ENCODE measurements around the gene ALPL. TPM values are rescaled to one million over a fixed set of nuclear protein-coding genes. Genes with fewer than 3 reads are reported as not detected.

ALPL gene
- total and polyA plus RNA-seq, 2 of the 4 experiments (the other 2 are of a cell fraction), result 0.54 to 2.2 TPM

- H4K8ac ChIP-seq (ENCODE audit: low read depth in 2 of 2, low read length in 2 of 2), result no peak overlapping the region
- H2BK120ac ChIP-seq (ENCODE audit: low read depth, low read length), result no peak overlapping the region
- intact Hi-C loops (cut with micrococcal nuclease) (loop anchor here (1.0 kb wide), 1 partner anchor 98 kb away; no protein-coding TSS in a partner anchor), dilution Hi-C loops (cut with HindIII; ENCODE audit: low sequenced_read_pairs, unreplicated experiment) (no loop called here), in situ Hi-C loops (cut with MboI; ENCODE audit: low sequenced_read_pairs) (no loop called here)
- H3K9me3 ChIP-seq (ENCODE audit: control insufficient read depth, insufficient read depth, low read length), result no peaks in the 10 kb centered on the region
- no peak overlapping the region for H3K23ac ChIP-seq (ENCODE audit: low read depth, low read length)
- H3K4me3 ChIP-seq (ENCODE audit: insufficient read depth, low read depth, low read length), result no peak overlapping the region
- no peak overlapping the region for H2AK9ac ChIP-seq (replicated peaks; ENCODE audit: low read depth, low read length, poor library complexity)
- no peak overlapping the region for H2AK5ac ChIP-seq (ENCODE audit: low read depth, low read length)
- no peaks in the 10 kb centered on the region for H4K20me1 ChIP-seq (ENCODE audit: insufficient read depth, low read length)
- H3K4ac ChIP-seq (ENCODE audit: low read depth, low read length), result no peak overlapping the region
- H3K56ac ChIP-seq (ENCODE audit: extremely low read depth, insufficient read depth, low read length), result no peak overlapping the region
- ChIA-PET CTCF (no interaction called here), POLR2A (ENCODE audit: unreplicated experiment) (no interaction called here)
- H4K91ac ChIP-seq (ENCODE audit: insufficient read depth, low read depth, low read length), result no peak overlapping the region
- no peak overlapping the region for H3K18ac ChIP-seq (ENCODE audit: low read depth, low read length)
- 0 out of 2 replicates have a peak, but pooled peaks cover 3% of the 10 kb centered on the region for H3K4me1 ChIP-seq (ENCODE audit: control insufficient read depth, insufficient read depth, low read length)
- BruUV-seq (replicated peaks), result no TSS peak
- no peak overlapping the region for H2BK15ac ChIP-seq (ENCODE audit: low read depth, low read length)
- no peak overlapping the region for H2BK5ac ChIP-seq (ENCODE audit: low read depth, low read length, poor library complexity, severe bottlenecking)
- H2AFZ ChIP-seq (replicated peaks; ENCODE audit: low read length, poor library complexity), result no peak overlapping the region
- H3K79me1 ChIP-seq (ENCODE audit: low read depth in 1 of 2, low read length in 2 of 2), result no peaks in the 10 kb centered on the region; a peak in 1 of 4 replicates
- H2BK20ac ChIP-seq (ENCODE audit: low read depth, low read length), result no peak overlapping the region
- H3K27me3 ChIP-seq (ENCODE audit: control insufficient read depth, insufficient read depth, low read length), result no peaks in the 10 kb centered on the region
- no peak for ATAC-seq (ENCODE audit: low read depth)
- H3K9ac ChIP-seq (ENCODE audit: low read depth, low read length), result no peak overlapping the region
- H3K27ac ChIP-seq (ENCODE audit: insufficient read depth, low read length), result no peak overlapping the region
- peaks cover 6% of the 10 kb centered on the region for H3K9me1 ChIP-seq (ENCODE audit: insufficient read depth, low read length)
- WGBS, 2 experiments (ENCODE audit: extremely low coverage in 2 of 2, insufficient read length in 1 of 2), result 13% methylated on average over 3 of the region's 10 CpGs; no CpG with 5 or more reads in 1 of the 2 experiments
- H3K14ac ChIP-seq (replicated peaks; ENCODE audit: low read depth, low read length), result no peak overlapping the region
- peaks cover 37% of the 10 kb centered on the region for H3K36me3 ChIP-seq (ENCODE audit: control insufficient read depth, insufficient read depth, low read length)
- DNase-seq, result peak; percentile 37
- TF ChIP-seq BHLHE40 (IDR thresholded peaks at IDR 0.05; ENCODE audit: low read depth, low read length), result no peak
- peak; percentile 36; the same call in 1 of the 2 replicates for TF ChIP-seq RAD21 (IDR thresholded peaks at IDR 0.05; ENCODE audit: low read length)
- TF ChIP-seq USF2 (IDR thresholded peaks at IDR 0.05; ENCODE audit: low read depth, low read length), result no peak
- no peak for TF ChIP-seq NFE2L2 (IDR thresholded peaks at IDR 0.05; ENCODE audit: low read depth, low read length)
- TF ChIP-seq CTCF (conservative IDR thresholded peaks at IDR 0.05; ENCODE audit: low read depth, low read length), result peak; percentile 51
- no peak for TF ChIP-seq CEBPB (IDR thresholded peaks at IDR 0.05; ENCODE audit: low read depth, low read length)
- peak; percentile 45 for TF ChIP-seq SMC3 (IDR thresholded peaks at IDR 0.05; ENCODE audit: low read depth, low read length)
- H4K5ac ChIP-seq (ENCODE audit: low read depth, low read length), result no peak overlapping the region
- no peak overlapping the region for H3K4me2 ChIP-seq (ENCODE audit: low read depth, low read length)
These were observed 40.6 kb upstream of the ALPL start for GRCh38 chr1:21468599-21468998.

All from IMR-90 (cell line).